ENCODE results near the gene PDILT.
"Not testable (repeated sequence)": the region's sequence is repeated elsewhere in the genome, so short reads cannot be mapped to it uniquely, and the experiment has no call there.

Gene PDILT

GRCh38 chr16:20316715-20317114, 87.8 kb downstream of the PDILT start:
- no peak for TF ChIP-seq ZFX (IDR thresholded peaks at IDR 0.05)
- no peak for TF ChIP-seq CTCF (conservative IDR thresholded peaks at IDR 0.05)
- H3K27ac ChIP-seq: no peak overlapping the region

DNA sequence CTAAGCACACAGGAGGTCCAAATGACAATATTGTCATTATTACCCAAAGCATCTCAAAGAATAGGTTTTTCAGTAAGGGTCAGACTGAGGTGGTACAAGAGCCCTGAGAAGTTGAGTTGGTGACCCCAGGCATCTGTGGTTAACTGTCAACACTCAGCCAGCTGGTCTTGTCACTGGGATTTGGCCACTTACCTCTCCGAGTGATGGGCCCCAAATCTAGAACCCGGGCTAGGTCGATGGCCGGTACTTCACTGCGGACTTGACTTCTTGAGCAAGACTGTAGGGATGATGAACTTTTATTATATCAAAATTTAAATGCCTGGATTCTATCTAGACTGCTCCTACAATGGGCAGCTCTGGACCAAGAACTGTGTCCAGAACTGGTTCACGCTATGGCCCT, 88.8 kb downstream of the PDILT start:
- no peak overlapping the region for H3K27ac ChIP-seq
- TF ChIP-seq CTCF (conservative IDR thresholded peaks at IDR 0.05) (no peak), ZFX (IDR thresholded peaks at IDR 0.05) (no peak)

DNA sequence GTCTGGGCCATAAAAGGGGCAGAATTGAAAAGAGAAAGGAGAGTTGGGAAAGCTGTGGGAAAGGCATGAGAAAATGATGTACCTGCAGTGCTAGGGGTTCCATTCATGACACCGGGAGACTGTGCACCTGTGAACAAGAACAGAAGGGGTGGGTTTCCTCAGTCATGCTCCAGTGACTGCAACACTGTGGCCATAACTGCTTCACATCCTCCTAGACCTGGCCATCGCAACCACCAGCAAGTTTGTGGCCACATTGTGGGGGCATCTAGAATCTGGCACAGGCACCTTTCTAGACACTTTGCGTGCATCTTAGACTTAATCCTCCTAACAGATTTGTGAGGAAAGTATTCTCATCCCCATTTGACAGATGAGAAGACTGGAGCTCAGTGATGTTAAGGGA, 90.0 kb downstream of the PDILT start:
- TF ChIP-seq ZFX (IDR thresholded peaks at IDR 0.05) (no peak), CTCF (conservative IDR thresholded peaks at IDR 0.05) (no peak)
- H3K27ac ChIP-seq: no peak overlapping the region

GRCh38 chr16:20313741-20314140, 90.8 kb downstream of the PDILT start:
- TF ChIP-seq ZFX (IDR thresholded peaks at IDR 0.05): no peak
- TF ChIP-seq CTCF (conservative IDR thresholded peaks at IDR 0.05): no peak

DNA sequence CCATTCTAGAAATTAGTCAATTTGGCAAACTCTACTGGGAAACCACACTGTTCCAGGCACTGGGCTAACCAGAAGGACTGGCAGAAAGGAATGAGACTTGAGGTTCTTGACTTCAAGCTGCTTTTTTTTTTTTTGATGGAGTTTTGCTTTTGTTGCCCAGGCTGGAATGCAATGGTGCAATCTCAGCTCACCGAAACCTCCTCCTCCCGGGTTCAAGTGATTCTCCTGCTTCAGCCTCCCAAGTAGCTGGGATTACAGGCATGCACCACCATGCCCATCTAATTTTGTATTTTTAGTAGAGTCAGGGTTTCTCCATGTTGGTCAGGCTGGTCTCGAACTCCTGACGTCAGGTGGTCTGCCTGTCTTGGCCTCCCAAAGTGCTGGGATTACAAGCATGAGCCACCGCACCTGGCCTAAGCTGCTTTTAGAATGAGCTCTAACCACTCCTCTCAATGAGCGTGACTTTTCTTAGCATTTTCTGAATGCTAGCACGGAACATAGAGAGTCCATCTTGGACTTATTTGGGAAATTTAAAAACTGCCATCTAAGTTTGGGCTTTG, 91.9 kb downstream of the PDILT start:
- not testable (repeated sequence) for H3K27ac ChIP-seq

More at GRCh38 chr16:20313741-20314140, 90.8 kb downstream of the PDILT start:
- H3K27ac ChIP-seq: no peak overlapping the region

GRCh38 chr16:20311548-20311947, 93.0 kb downstream of the PDILT start:
- H3K27ac ChIP-seq: no peak overlapping the region
- TF ChIP-seq ZFX (IDR thresholded peaks at IDR 0.05) (no peak), CTCF (conservative IDR thresholded peaks at IDR 0.05) (no peak)

DNA sequence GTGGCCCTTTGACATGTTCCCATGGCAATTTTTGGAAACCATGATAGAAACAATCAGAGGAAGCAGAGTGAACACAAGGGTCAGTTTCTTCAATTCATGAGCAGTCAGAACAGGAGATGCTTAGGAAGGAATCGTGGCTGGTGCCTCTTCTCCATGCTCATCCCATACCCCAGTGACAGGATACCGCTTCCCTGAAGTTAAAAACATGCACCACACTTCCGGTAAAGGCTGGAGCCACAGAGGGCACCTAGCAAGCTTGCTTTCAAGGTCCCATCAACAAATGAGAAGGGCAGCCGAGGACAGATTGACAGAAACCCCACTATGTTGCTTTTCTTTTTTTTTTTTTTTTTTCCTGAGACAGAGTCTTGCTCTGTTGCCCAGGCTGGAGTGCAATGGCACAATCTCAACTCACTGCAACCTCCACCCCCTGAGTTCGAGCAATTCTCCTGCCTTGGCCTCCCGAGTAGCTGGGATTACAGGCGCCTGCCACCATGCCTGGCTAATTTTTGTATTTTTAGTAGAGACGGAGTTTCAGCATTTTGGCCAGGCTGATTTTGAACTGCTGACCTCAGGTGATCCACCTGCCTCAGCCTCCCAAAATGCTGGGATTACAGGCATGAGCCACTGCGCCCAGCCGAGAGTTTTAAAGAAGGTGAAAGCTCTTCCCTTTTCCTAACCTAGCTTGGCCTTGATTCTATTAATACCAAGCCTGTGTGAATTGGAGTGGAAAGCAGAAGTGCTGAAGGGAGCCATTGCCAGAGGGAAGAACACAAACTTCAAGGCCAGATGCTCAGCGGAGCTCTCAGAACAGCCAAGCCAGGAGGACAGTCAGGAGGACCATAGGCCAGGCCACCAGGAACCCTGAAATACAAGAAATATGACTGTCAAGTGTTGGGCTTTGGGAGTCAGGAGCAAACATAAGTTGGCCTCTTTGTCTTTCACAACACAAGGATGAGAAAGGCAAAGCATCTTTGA, 93.8 kb downstream of the PDILT start:
- no peak overlapping the region for H3K27ac ChIP-seq
- TF ChIP-seq CTCF (conservative IDR thresholded peaks at IDR 0.05): no peak
- no peak for TF ChIP-seq ZFX (IDR thresholded peaks at IDR 0.05)
